ENCODE measurements around the gene NRCAM.

GRCh38 chr7:108448584-108449505 lies 7.4 kb downstream of the NRCAM start:
- TF ChIP-seq CTCF (IDR thresholded peaks at IDR 0.05) (no peak), POLR2A (IDR thresholded peaks at IDR 0.05) (no peak), POLR2AphosphoS5 (IDR thresholded peaks at IDR 0.05; ENCODE audit: insufficient read depth in 1 of 2, low read depth in 1 of 2) (no peak)

Measured in vagina (tissue), 2 donors.